GM21515 (cell line): Measurements from ENCODE around the gene TFPT.

Experiments
- ATAC-seq: cut with Tn5 transposase; IDR thresholded peaks from one replicate; pipeline ENCODE4 v1.9.1; 2021; ENCODE audit not compliant: unreplicated experiment

Gene TFPT

DNA sequence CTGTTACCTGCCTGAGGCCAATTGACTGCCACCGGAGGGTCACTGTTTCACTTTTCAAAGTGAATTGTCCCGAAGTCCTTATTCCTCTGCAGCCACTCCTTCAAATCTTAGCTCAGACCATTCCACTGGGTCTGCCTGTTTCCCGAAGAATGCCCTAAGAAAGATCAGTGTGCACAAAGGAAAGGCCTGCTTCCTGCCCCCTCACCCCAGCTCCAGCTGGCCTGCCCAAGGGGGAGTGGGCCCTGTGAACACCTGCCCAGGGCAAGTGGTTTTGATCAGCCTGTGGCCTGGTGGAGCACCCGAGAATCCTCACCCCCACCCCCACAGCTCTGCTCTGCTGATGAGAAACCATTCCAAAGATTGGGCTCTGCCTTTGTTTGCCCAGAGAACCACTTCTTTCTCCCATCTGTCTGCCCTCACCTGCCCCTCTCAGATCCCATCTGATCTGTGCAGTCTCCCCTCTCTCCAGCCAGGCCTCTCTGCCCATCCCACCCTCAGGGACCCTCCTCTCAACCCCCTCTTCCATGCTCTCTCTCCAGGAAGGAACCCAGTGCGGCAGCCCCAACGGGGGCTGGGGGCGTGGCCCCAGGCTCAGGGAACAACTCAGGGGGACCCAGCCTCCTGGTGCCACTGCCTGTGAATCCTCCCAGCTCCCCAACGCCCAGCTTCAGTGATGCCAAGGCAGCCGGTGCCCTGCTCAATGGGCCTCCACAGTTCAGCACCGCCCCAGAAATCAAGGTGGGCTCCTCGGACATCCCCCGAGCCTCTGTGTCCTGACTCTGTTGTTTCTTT is 33.8 kb upstream of the TFPT start:
- ATAC-seq = no peak

DNA sequence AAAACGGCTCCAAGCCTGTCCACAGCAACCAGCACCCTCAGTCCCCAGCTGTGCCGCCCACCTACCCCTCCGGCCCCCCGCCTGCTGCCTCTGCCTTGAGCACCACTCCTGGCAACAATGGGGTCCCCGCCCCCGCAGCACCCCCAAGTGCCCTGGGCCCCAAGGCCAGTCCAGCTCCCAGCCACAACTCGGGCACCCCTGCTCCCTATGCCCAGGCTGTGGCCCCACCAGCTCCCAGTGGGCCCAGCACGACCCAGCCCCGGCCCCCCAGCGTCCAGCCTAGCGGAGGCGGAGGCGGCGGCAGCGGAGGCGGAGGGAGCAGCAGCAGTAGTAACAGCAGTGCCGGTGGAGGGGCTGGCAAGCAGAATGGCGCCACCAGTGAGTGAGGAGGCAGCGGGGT is 32.7 kb upstream of the TFPT start:
- no peak for ATAC-seq

DNA sequence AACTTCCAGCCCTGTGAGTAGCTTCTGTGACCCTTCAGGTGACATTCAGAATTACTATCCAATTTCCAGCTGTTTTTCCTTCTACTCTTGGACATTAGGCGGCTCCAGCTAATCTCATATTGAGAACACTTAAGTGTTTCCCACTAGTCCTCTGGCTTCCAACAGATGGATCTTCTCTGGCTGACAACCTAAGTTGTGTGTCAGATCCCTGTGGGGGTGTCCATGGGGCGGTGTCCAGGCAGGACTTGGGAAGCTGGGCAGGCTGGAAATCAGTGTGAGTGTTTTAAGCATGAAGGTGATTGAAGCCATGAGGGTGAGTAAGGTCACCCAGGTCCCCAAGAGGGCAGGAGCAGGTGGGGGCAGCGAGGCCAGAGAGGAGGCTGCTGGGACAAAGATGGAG is 32.2 kb upstream of the TFPT start:
- ATAC-seq = no peak

DNA sequence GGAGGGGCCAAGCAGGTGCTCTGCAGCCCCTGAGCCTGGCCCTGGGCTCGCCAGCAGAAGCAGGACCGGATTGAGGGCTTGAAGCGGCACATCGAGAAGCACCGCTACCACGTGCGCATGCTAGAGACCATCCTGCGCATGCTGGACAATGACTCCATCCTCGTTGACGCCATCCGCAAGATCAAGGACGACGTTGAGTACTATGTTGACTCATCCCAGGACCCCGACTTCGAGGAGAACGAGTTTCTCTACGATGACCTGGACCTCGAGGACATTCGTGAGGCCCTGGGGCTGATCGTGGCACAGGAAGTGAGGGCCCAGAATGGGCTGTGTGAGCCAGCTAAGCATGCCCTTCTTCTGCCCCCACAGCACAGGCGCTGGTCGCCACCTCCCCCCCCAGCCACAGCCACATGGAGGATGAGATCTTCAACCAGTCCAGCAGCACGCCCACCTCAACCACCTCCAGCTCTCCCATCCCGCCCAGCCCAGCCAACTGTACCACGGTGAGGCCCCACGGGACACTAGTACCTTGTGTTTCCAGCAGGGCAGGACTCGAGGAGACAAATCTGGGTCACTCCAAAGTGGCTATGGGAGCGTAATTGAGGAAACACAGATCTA is 30.2 kb upstream of the TFPT start:
- no peak for ATAC-seq

DNA sequence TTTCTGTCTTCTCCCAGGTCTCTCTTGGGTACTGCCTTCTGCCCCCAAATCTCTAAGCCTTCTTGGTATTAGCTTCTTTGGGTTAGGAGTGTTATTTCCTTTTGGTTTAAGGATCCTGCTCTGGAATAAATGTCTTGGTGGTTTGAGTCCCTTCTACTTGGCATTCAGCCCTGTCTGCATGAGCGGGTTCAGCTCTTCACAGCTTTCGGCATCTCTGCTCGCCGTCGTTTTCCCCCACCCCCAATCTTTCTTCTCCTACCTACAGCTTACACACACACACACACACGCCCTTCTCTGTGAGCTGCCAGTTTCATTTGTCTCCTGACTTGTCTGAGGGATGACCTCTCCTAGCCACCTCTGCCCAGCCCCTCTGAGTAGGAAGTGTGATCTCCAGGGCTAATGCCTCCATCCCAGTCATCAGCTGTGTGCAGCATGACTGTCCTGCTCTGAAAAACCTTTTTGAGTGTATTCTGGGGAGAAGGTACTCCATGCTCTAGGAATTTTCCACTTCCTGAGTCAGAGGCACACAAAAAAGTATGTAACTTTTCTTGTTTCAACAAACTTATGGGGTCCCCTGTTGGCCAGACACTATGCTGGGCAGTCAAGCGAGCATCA is 26.8 kb upstream of the TFPT start:
- ATAC-seq = no peak

DNA sequence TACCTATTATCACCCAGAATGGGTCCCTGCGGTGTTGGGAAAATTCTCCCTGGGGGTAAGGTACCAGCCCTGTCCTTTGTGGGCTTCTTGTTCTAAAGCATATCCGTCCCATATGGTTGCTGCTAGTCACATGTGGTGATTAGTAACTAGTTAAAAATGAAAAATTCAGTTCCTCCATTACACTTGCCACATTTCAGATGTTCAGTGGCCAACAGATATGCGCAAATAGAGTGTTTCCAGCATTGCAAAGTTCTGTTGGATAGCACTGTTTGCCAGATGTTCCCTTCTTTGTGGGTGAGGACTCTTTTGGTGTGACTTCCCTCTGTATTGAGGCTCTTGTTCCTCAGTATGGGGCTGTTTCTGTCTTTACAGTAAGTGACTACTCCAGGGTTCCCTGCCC is 25.9 kb upstream of the TFPT start:
- ATAC-seq = no peak

DNA sequence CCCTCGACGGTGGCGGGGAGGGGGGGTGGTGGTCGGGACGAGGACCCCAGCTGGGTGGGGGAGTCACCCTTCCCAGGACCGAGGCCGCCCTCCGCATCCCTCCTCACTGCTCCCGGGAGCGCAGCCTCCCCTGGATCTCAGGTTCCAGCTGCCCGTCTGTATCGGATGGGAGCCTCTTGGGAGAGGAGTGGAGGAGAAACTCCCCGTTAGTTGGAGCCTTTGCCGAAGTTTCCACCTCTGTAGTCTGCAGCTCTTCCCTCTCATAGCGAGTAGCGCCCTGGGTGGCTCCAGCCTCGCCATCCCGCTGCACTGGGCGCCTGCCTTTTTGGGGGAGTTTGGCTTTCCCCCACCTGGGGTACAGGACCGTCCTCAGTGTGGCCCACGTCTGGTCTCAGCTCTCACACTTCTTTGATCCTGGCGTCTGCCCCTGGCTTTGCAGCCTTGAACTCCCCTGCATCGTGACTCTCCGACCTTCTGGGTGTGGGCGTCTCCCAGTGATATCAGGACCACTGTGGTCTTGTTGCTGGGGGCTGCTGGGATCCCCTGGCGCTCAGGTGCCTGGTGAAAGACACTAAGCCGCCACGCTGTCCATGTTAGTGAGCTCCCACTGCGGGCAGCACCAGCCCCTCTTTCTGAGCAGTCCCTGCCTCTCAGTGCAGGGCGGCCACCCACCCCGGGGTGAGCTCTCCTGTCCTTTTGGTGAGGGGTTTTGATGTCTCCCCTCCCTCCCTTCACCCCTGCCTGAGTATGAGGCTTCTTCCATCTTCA is 23.2 kb upstream of the TFPT start:
- no peak for ATAC-seq

GRCh38 chr19:54137699-54138488 is 22.4 kb upstream of the TFPT start, which contains the start of gene CNOT3:
CNOT3 (plus strand) TSS chr19:54137762; CDS start chr19:54142979, 5,217 bp downstream.
- ATAC-seq = no peak

DNA sequence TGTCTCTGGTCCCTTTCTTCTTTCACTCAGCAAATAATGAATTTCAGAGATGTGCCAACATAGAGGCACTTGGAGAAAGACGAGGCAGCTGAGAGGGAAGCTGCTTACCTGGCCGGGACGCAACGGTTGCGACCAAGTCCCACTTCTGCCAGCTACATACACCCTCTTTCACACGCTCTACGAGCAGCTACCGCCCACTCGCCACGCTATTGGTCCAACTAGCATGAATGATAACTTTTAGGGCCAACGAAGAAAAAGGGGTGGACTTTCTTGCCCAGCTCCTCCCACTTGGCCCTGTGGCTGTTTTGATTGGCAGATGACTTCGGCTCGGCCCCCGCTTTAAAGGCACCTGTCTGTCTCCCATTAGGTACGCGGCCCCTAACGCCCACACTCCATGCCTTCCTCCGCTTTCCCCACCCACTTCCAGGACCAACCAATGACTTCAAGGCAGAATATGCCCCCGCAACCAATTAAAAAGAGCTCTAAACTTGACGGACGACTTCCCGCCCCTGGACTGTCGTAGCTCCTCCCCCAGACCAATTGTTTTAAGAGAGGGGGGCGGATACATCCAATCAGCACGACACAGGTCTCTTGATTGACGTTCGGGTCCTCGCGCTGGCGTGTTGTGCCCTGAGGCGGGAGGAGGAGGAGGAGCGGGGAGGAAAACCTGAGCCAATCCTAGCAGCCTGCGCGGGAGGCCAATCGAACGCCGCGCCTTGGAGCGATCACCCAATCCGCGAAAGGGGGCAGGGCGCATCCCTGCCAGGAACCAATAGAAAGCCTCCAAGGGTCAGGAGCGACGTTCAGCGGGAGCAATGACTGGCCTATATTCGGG is 21.6 kb upstream of the TFPT start:
- ATAC-seq = peak; percentile 72

DNA sequence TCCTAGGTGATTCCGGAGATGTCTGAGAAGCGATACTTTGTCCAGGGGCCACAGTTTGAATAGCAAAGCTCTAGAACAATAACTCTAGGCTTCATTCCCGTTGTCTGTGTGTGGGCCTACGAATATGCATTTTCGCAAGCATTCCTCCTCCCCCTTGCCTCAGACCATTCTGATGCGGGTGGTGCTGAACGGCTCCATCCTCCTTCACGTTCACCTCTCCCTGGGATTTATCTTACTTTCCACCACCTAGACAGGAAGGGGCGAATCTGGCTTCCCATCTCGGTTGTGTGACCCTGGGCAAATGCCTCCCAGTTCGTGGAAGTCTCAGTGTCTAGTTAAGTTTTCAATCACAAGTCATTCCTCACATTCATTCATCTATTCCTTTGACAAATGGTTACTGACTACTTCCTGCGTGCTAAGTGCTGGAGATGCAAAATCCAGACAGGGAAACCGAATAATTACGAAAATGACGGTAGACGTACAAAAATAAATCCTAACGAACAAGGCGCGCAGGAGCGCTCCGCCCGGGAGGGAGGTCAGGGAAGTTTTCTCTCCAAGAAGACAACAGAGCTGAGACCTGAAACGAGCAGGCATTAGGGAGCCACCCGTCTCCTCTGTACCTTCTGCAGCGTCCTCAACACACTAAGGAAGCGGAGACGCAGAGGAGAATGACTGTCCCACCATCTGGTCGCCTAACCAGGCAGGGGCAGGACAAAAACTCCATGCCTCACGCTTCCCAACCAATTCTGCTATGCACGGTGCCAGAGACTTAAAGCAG is 20.8 kb upstream of the TFPT start:
- ATAC-seq = no peak

DNA sequence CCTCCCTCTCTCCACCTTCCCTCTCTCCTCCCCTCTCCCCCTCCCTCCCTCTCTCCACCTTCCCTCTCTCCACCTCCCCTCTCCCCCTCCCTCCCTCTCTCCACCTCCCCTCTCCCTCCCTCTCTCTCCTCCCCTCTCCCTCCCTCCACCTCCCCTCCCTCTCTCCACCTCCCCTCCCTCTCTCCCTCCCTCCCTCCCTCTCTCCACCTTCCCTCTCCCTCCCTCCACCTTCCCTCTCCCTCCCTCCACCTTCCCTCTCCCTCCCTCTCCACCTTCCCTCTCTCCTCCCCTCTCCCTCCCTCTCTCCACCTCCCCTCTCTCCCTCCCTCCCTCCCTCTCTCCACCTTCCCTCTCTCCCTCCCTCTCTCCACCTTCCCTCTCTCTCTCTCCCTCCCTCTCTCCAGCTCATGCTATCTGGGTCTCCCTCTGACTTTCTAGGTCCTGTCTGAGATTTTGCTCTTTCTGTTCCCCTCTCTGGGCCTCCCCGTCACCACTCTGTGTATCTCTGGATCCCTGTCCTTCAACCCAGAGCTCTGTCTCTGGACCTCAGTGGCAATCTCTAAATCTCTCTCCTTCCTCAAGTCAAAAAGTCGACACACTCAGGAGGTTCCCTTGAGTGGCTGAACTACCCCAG is 18.6 kb upstream of the TFPT start:
- no peak for ATAC-seq

GRCh38 chr19:54133312-54133956 is 18.0 kb upstream of the TFPT start:
- no peak for ATAC-seq

DNA sequence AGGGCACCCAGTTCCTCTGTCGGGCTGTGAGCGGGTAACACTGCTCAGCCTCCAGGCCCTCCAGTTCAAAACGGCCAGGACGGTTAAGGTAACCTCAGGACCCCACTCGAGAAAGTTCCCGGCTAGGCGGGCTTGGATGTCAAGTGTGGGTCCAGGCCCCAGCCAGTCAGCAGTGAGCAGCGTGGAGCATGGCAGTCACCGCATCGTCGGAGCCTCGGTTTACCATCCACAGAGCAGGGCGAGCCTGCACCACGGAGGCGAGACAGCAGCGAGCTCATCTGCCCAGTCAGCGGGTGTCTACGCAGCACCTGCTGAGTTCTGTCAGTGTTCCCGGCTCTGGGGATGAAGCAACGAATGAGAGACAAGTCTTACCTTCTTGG is 14.2 kb upstream of the TFPT start:
- no peak for ATAC-seq

- ATAC-seq = no peak
These were observed 13.5 kb upstream of the TFPT start for GRCh38 chr19:54128796-54129616.

DNA sequence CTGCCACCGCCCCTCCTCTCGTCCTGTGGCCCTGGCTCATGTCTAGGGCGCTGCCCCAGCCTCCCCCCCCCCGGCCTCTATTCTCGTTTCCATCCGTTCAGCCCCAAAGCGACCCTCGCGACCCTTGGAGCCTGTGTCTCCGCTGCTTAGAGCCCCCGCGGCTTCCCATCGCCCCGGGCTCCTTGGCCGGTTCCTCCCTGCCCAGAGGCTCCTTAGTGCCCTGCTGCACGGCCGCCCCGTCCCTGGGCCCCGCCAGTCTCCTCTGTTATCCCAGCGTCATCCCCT is 12.9 kb upstream of the TFPT start:
- ATAC-seq = no peak

GRCh38 chr19:54127688-54128440 is 12.4 kb upstream of the TFPT start:
- no peak for ATAC-seq

GRCh38 chr19:54125713-54126112 is 10.3 kb upstream of the TFPT start:
- no peak for ATAC-seq
